Keratinocyte (primary cell): ENCODE results near the gene SPATC1L.

ENCODE experiments used
- EZH2 ChIP-seq: IDR thresholded peaks from one replicate; pipeline ENCODE4 v1.6.1; 2012; ENCODE audit warnings: inconsistent platforms, mild to moderate bottlenecking, low read length, moderate library complexity
- TF ChIP-seq, protein P1 (sequence below), 3 experiments: IDR thresholded peaks in 1 of 3; conservative IDR thresholded peaks in 1 of 3; optimal IDR thresholded peaks in 1 of 3; 2 replicates in 2 of 3; 3 replicates in 1 of 3; pipeline versions ENCODE3 to v1.5.1; 2011; ENCODE audit warnings: low read length in 3 of 3, mild to moderate bottlenecking in 3 of 3, moderate library complexity in 2 of 3, control low read depth in 1 of 3, inconsistent platforms in 1 of 3; ENCODE audit not compliant: insufficient read depth in 2 of 3; ENCODE audit errors: extremely low read depth in 1 of 3

DNA sequence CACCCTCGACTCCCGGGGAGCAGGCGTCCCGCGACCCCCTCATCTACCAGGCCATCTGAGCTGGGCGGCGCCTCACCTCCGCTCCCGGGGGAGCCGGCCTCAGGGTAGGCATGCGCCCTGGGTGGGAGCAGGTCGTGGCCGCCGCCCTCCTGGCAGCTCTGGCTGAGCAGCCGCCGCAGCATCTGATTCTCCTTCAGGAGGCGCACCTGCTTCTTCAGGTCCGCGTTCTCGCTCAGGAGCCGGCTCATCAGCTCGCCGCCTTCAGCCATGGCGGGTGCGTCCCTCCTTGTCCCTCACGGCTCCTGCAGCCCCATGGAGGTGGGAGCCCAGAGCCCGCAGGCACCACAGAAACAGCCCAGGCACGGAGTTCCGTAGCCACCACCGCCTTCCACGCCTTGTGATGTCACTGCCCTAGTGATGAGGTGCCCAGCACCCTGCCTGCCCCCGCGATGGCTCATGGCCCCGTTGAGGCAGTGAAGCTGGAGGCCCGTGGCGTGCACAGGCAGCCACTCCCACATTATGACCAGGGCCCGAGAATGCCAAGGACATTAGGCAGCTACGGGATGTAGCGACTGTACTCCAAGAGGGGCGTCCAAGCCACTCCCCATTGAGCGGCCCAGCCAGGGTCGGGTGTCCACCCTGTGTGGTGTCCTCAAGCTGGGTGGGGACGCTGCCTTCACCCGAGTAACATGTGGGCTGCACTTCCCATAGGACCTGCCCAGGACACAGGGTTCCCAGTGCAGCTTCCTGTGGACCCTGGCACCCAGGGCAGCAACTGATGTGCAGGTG is 1.5 kb downstream of the SPATC1L start:
- TF ChIP-seq, protein P1, sequence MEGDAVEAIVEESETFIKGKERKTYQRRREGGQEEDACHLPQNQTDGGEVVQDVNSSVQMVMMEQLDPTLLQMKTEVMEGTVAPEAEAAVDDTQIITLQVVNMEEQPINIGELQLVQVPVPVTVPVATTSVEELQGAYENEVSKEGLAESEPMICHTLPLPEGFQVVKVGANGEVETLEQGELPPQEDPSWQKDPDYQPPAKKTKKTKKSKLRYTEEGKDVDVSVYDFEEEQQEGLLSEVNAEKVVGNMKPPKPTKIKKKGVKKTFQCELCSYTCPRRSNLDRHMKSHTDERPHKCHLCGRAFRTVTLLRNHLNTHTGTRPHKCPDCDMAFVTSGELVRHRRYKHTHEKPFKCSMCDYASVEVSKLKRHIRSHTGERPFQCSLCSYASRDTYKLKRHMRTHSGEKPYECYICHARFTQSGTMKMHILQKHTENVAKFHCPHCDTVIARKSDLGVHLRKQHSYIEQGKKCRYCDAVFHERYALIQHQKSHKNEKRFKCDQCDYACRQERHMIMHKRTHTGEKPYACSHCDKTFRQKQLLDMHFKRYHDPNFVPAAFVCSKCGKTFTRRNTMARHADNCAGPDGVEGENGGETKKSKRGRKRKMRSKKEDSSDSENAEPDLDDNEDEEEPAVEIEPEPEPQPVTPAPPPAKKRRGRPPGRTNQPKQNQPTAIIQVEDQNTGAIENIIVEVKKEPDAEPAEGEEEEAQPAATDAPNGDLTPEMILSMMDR (optimal IDR thresholded peaks at IDR 0.05 in 1 of 3, IDR thresholded peaks at IDR 0.05 in 1 of 3, conservative IDR thresholded peaks at IDR 0.05 in 1 of 3; ENCODE audit: extremely low read depth in 1 of 3, insufficient read depth in 2 of 3, low read length in 3 of 3): no peak
- TF ChIP-seq EZH2: no peak
